ENCODE results near the gene TMEM59L. TPM values are rescaled to one million over a fixed set of nuclear protein-coding genes. Genes with fewer than 3 reads are reported as not detected.

TMEM59L gene
- total RNA-seq, 1 donor from 2014 or later, result 5.6 TPM

- Mint-ChIP-seq H3K36me3 (ENCODE audit: low read depth, unreplicated experiment) (peaks cover 4% of the 10 kb centered on the region), H3K9me3 (ENCODE audit: unreplicated experiment) (no peaks in the 10 kb centered on the region), H3K4me3 (ENCODE audit: unreplicated experiment) (no peak overlapping the region), H3K4me1 (ENCODE audit: low read depth, unreplicated experiment) (peaks cover 21% of the 10 kb centered on the region), H3K27ac (ENCODE audit: unreplicated experiment) (no peak overlapping the region), H3K27me3 (ENCODE audit: low read depth, unreplicated experiment) (peaks cover 3% of the 10 kb centered on the region)
- no peak overlapping the region for H3K4me2 ChIP-seq (ENCODE audit: low read length)
- H3K79me2 ChIP-seq (ENCODE audit: insufficient read depth, low read length), result no peaks in the 10 kb centered on the region
- DNase-seq (ENCODE audit: low read depth) (no peak), FAIRE-seq (no peak)
- H3K9ac ChIP-seq (ENCODE audit: low read length), result no peak overlapping the region
- no peak overlapping the region for H3K27ac ChIP-seq (ENCODE audit: low read depth, low read length)
- no peaks in the 10 kb centered on the region for H3K36me3 ChIP-seq (ENCODE audit: insufficient read depth, low read length)
- H4K20me1 ChIP-seq (ENCODE audit: insufficient read depth, low read length), result no peaks in the 10 kb centered on the region
- peaks cover 10% of the 10 kb centered on the region for H3K4me1 ChIP-seq (ENCODE audit: insufficient read depth, low read length)
- H2AFZ ChIP-seq (ENCODE audit: low read depth, low read length), result no peak overlapping the region
- H3K9me3 ChIP-seq (ENCODE audit: insufficient read depth, low read depth, low read length), result no peaks in the 10 kb centered on the region
- no peak overlapping the region for H3K4me3 ChIP-seq (ENCODE audit: insufficient read depth, low read depth, low read length)
- H3K27me3 ChIP-seq (ENCODE audit: insufficient read depth, low read length), result no peaks in the 10 kb centered on the region
- no peak for TF ChIP-seq EZH2 (IDR thresholded peaks at IDR 0.05; ENCODE audit: insufficient read depth, low read length)
- TF ChIP-seq, protein P1, sequence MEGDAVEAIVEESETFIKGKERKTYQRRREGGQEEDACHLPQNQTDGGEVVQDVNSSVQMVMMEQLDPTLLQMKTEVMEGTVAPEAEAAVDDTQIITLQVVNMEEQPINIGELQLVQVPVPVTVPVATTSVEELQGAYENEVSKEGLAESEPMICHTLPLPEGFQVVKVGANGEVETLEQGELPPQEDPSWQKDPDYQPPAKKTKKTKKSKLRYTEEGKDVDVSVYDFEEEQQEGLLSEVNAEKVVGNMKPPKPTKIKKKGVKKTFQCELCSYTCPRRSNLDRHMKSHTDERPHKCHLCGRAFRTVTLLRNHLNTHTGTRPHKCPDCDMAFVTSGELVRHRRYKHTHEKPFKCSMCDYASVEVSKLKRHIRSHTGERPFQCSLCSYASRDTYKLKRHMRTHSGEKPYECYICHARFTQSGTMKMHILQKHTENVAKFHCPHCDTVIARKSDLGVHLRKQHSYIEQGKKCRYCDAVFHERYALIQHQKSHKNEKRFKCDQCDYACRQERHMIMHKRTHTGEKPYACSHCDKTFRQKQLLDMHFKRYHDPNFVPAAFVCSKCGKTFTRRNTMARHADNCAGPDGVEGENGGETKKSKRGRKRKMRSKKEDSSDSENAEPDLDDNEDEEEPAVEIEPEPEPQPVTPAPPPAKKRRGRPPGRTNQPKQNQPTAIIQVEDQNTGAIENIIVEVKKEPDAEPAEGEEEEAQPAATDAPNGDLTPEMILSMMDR (IDR thresholded peaks at IDR 0.05; ENCODE audit: insufficient read depth, low read depth, low read length), result no peak
These were observed 55.6 kb downstream of the TMEM59L start for GRCh38 chr19:18668252-18668631.

GRCh38 chr19:18668744-18669523 lies 56.3 kb downstream of the TMEM59L start:
- Histone ChIP-seq H3K27me3 (ENCODE audit: insufficient read depth, low read length) (no peaks in the 10 kb centered on the region), H3K9ac (ENCODE audit: low read length) (no peak overlapping the region), H4K20me1 (ENCODE audit: insufficient read depth, low read length) (no peaks in the 10 kb centered on the region), H3K4me1 (ENCODE audit: insufficient read depth, low read length) (peaks cover 7% of the 10 kb centered on the region), H3K79me2 (ENCODE audit: insufficient read depth, low read length) (no peaks in the 10 kb centered on the region), H3K36me3 (ENCODE audit: insufficient read depth, low read length) (no peaks in the 10 kb centered on the region), H3K4me2 (ENCODE audit: low read length) (peak overlapping the region; percentile 36), H3K27ac (ENCODE audit: low read depth, low read length) (no peak overlapping the region), H2AFZ (ENCODE audit: low read depth, low read length) (no peak overlapping the region), H3K9me3 (ENCODE audit: insufficient read depth, low read depth, low read length) (no peaks in the 10 kb centered on the region), H3K4me3 (ENCODE audit: insufficient read depth, low read depth, low read length) (no peak overlapping the region)
- DNase-seq (ENCODE audit: low read depth) (no peak), FAIRE-seq (no peak)
- Mint-ChIP-seq H3K27me3 (ENCODE audit: low read depth, unreplicated experiment) (peaks cover 3% of the 10 kb centered on the region), H3K9me3 (ENCODE audit: unreplicated experiment) (no peaks in the 10 kb centered on the region), H3K27ac (ENCODE audit: unreplicated experiment) (no peak overlapping the region), H3K4me3 (ENCODE audit: unreplicated experiment) (no peak overlapping the region), H3K36me3 (ENCODE audit: low read depth, unreplicated experiment) (peaks cover 4% of the 10 kb centered on the region), H3K4me1 (ENCODE audit: low read depth, unreplicated experiment) (peaks cover 14% of the 10 kb centered on the region)
- TF ChIP-seq, protein P1 (IDR thresholded peaks at IDR 0.05; ENCODE audit: insufficient read depth, low read depth, low read length), result no peak
- no peak for TF ChIP-seq EZH2 (IDR thresholded peaks at IDR 0.05; ENCODE audit: insufficient read depth, low read length)

- peak overlapping the region; percentile 36 for H3K4me2 ChIP-seq (ENCODE audit: low read length)
- H3K27me3 ChIP-seq (ENCODE audit: insufficient read depth, low read length), result no peaks in the 10 kb centered on the region
- peak overlapping the region; percentile 84 for H3K27ac Mint-ChIP-seq (ENCODE audit: unreplicated experiment)
- peaks cover 3% of the 10 kb centered on the region for H3K27me3 Mint-ChIP-seq (ENCODE audit: low read depth, unreplicated experiment)
- H3K36me3 ChIP-seq (ENCODE audit: insufficient read depth, low read length), result no peaks in the 10 kb centered on the region
- H3K9me3 ChIP-seq (ENCODE audit: insufficient read depth, low read depth, low read length), result no peaks in the 10 kb centered on the region
- peaks cover 12% of the 10 kb centered on the region for H3K4me1 Mint-ChIP-seq (ENCODE audit: low read depth, unreplicated experiment)
- H3K36me3 Mint-ChIP-seq (ENCODE audit: low read depth, unreplicated experiment), result peaks cover 4% of the 10 kb centered on the region
- TF ChIP-seq, protein P1 (IDR thresholded peaks at IDR 0.05; ENCODE audit: insufficient read depth, low read depth, low read length), result no peak
- TF ChIP-seq EZH2 (IDR thresholded peaks at IDR 0.05; ENCODE audit: insufficient read depth, low read length), result no peak
- H3K79me2 ChIP-seq (ENCODE audit: insufficient read depth, low read length), result no peaks in the 10 kb centered on the region
- no peak overlapping the region for H3K27ac ChIP-seq (ENCODE audit: low read depth, low read length)
- H2AFZ ChIP-seq (ENCODE audit: low read depth, low read length), result no peak overlapping the region
- no peak overlapping the region for H3K4me3 ChIP-seq (ENCODE audit: insufficient read depth, low read depth, low read length)
- no peaks in the 10 kb centered on the region for H3K9me3 Mint-ChIP-seq (ENCODE audit: unreplicated experiment)
- H3K4me1 ChIP-seq (ENCODE audit: insufficient read depth, low read length), result peaks cover 7% of the 10 kb centered on the region
- no peak for FAIRE-seq
- H3K9ac ChIP-seq (ENCODE audit: low read length), result no peak overlapping the region
- no peaks in the 10 kb centered on the region for H4K20me1 ChIP-seq (ENCODE audit: insufficient read depth, low read length)
- peak overlapping the region; percentile 45 for H3K4me3 Mint-ChIP-seq (ENCODE audit: unreplicated experiment)
- DNase-seq (ENCODE audit: low read depth), result peak; percentile 54
These were observed 56.8 kb downstream of the TMEM59L start for GRCh38 chr19:18669524-18669817.
